Spleen (tissue), 11 donors: ENCODE data around the gene SF3B1. TPM values are rescaled to one million over a fixed set of nuclear protein-coding genes. Genes with fewer than 3 reads are reported as not detected.
A peak's percentile ranks its signal among the peaks of the same experiment; 100 is the strongest.

Experiments used
- DNase-seq: peaks from one replicate; pipeline ENCODE4 v3.0.0-alpha.2; 2020
- H3K27ac ChIP-seq, 8 donors: fragments of 200-600 bp; sonication (generic) in 7 of 8; 1 replicate in 4 of 8; 2 replicates in 4 of 8; pipeline versions ENCODE4 v1.5.0 to v1.8.0; 2016 to 2021; ENCODE audit warnings: inconsistent platforms in 4 of 8, mild to moderate bottlenecking in 4 of 8, moderate library complexity in 1 of 8
- H3K27me3 ChIP-seq, 7 donors: fragments of 200-600 bp; sonication (generic) in 6 of 7; replicated peaks in 1 of 7; 1 replicate in 4 of 7; 2 replicates in 3 of 7; pipeline versions ENCODE4 v1.5.0 to v1.8.0; 2016 to 2021; ENCODE audit warnings: inconsistent platforms in 3 of 7, mild to moderate bottlenecking in 1 of 7
- H3K36me3 ChIP-seq, 6 donors: fragments of 200-600 bp; sonication (generic) in 5 of 6; 1 replicate in 4 of 6; 2 replicates in 2 of 6; pipeline versions ENCODE4 v1.5.0 to v1.8.0; 2016 to 2021; ENCODE audit warnings: inconsistent platforms in 2 of 6
- H3K4me1 ChIP-seq, 6 donors: fragments of 200-600 bp; sonication (generic) in 5 of 6; 1 replicate in 3 of 6; 2 replicates in 3 of 6; pipeline versions ENCODE4 v1.5.0 to v1.8.0; 2016 to 2021; ENCODE audit warnings: inconsistent platforms in 3 of 6
- H3K4me3 ChIP-seq, 8 donors: fragments of 200-600 bp; sonication (generic) in 7 of 8; 1 replicate in 4 of 8; 2 replicates in 4 of 8; pipeline versions ENCODE4 v1.5.0 to v1.8.0; 2016 to 2021; ENCODE audit warnings: inconsistent platforms in 4 of 8, mild to moderate bottlenecking in 4 of 8, moderate library complexity in 2 of 8
- H3K9me3 ChIP-seq, 8 donors: fragments of 200-600 bp; sonication (generic) in 7 of 8; 1 replicate in 4 of 8; 2 replicates in 4 of 8; pipeline versions ENCODE4 v1.5.0 to v1.8.0; 2016 to 2021; ENCODE audit warnings: inconsistent platforms in 4 of 8
- POLR2A ChIP-seq, 3 donors: fragments of 450-650 bp; IDR thresholded peaks; one replicate each; pipeline ENCODE4 v1.5.1; 2017; ENCODE audit warnings: antibody characterized with exemption in 3 of 3, mild to moderate bottlenecking in 1 of 3
- POLR2AphosphoS5 ChIP-seq, 3 donors: sonication (generic); formaldehyde crosslinking; IDR thresholded peaks; one replicate each; pipeline ENCODE4 v1.5.1; 2017; ENCODE audit warnings: antibody characterized with exemption in 3 of 3
- WGBS, 5 donors: extraction: QIAGEN DNeasy Blood & Tissue Kit in 3 of 5; methylation state at CpG; one replicate each; pipeline versions ENCODE4 v1.1.5 to v1.1.7; 2013 to 2018; 5-methylcytosine and 5-hydroxymethylcytosine counted together
- intact Hi-C: fragments of 100-400 bp; cut with DNase I; formaldehyde crosslinking; loops from one replicate; pipeline ENCODE4 v1.15.0; 2023; ENCODE audit warnings: low total_unique reads
- polyA plus RNA-seq, 3 donors: library from polyadenylated mRNA; stranded (reverse); fragments of 200-250 nt; gene quantifications; one replicate each; pipeline ENCODE4 v1.2.1, GENCODE V29; 2013
- total RNA-seq, 7 donors: library from RNA; depleted of rRNA in 3 of 7; stranded (reverse); fragments of >200 nt in 3 of 7; fragmentation: NEBNext Ultra II Directional in 4 of 7; extraction: Animal tissue kit (Norgen Biotek cat#: 25700) in 4 of 7; gene quantifications; one replicate each; pipeline versions ENCODE4 v1.1.0 to v1.2.1, GENCODE V29; 2016 to 2021
- TF ChIP-seq, protein P1 (sequence below), 11 experiments: fragments of 200-600 bp in 7 of 11; fragments of 450-650 bp in 4 of 11; sonication (generic) in 4 of 11; IDR thresholded peaks in 8 of 11; conservative IDR thresholded peaks in 3 of 11; 1 replicate in 7 of 11; 2 replicates in 4 of 11; pipeline versions ENCODE4 v1.4.0 to v1.8.0; 2016 to 2021; ENCODE audit warnings: antibody characterized with exemption in 11 of 11, inconsistent platforms in 4 of 11, mild to moderate bottlenecking in 1 of 11
- donor health status: healthy with polysubstance abuse.
- donor health status: DM: no; HTN: no; CAD: no; lungs with moderate emphysema.
- donor health status: DM: no; HTN: no; CAD: no.
- donor health status: Bipolar disorder and iron deficiency.
- donor health status: healthy.
- donor health status: DM: no; HTN: no; CAD: no.
- donor health status: DM: yes; HTN: yes; CAD: no.

Gene SF3B1
- total and polyA plus RNA-seq, 10 donors: 256 to 1,150 (median 343) TPM

DNA sequence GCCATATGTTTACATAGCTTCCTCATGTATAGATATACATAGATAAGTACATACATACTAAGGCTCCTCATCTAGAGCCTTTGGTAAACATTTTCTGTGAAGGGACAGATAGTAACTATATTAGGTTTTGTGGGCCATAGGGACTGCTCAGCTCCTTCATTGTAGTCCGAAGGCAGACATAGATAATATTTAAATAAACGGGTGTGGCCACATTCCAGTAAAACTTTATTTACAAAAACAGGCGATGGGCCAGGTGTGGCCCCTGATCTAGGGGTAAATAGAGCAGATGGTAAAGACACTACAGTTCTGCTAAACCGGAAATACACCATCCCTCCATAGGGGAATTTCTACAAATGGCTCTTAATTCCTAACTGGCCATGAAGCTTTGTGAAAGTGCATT lies 25.8 kb upstream of the SF3B1 start:
- Histone ChIP-seq H3K9me3 (no peaks in the 10 kb centered on the region), H3K4me3 (no peak overlapping the region), H3K27ac (no peak overlapping the region), H3K27me3 (no peaks in the 10 kb centered on the region), H3K4me1 (peaks cover 8 to 57% (median 42%) of the 10 kb centered on the region in 6 donors), H3K36me3 (peaks cover 2 to 78% (median 47%) of the 10 kb centered on the region in 6 donors)
- intact Hi-C loops: no loop called here
- TF ChIP-seq POLR2AphosphoS5 (IDR thresholded peaks at IDR 0.05) (no peak), POLR2A (IDR thresholded peaks at IDR 0.05) (no peak)
- TF ChIP-seq, protein P1, sequence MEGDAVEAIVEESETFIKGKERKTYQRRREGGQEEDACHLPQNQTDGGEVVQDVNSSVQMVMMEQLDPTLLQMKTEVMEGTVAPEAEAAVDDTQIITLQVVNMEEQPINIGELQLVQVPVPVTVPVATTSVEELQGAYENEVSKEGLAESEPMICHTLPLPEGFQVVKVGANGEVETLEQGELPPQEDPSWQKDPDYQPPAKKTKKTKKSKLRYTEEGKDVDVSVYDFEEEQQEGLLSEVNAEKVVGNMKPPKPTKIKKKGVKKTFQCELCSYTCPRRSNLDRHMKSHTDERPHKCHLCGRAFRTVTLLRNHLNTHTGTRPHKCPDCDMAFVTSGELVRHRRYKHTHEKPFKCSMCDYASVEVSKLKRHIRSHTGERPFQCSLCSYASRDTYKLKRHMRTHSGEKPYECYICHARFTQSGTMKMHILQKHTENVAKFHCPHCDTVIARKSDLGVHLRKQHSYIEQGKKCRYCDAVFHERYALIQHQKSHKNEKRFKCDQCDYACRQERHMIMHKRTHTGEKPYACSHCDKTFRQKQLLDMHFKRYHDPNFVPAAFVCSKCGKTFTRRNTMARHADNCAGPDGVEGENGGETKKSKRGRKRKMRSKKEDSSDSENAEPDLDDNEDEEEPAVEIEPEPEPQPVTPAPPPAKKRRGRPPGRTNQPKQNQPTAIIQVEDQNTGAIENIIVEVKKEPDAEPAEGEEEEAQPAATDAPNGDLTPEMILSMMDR (IDR thresholded peaks at IDR 0.05 in 8 of 11, conservative IDR thresholded peaks at IDR 0.05 in 3 of 11): no peak
- WGBS, 5 donors: 89 to 97% (median 92%) methylated on average over 4 of the region's 4 CpGs
- DNase-seq: no peak

DNA sequence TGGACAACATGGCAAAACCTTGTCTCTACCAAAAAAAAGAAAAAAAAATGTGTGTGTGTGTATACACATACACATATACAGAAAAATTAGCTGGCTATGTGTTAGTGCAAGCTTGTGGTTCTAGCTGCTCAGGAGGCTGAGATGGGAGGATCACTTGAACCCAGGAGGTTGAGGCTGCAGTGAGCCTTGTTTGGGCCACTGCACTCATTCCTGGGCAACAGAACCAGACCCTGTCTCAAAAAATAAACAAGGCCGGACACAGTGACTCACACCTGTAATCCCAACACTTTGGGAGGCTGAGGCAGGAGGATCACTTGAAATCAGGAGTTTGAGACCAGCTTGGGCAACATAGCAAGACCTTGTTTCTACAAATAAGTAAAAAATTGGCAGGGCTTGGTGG lies 20.6 kb upstream of the SF3B1 start:
- Histone ChIP-seq H3K27me3 (no peaks in the 10 kb centered on the region), H3K9me3 (no peaks in the 10 kb centered on the region), H3K4me3 (peak overlapping the region in 1 of 8 donors; percentile 72), H3K36me3 (peaks cover 0 to 32% (median 11%) of the 10 kb centered on the region in 6 donors), H3K4me1 (peaks cover 18 to 70% (median 61%) of the 10 kb centered on the region in 6 donors), H3K27ac (peak overlapping the region in 1 of 8 donors; percentile 99)
- WGBS, 5 donors: 90 to 100% (median 100%) methylated on average over 1 of the region's 1 CpG
- DNase-seq: no peak
- TF ChIP-seq, protein P1 (IDR thresholded peaks at IDR 0.05 in 8 of 11, conservative IDR thresholded peaks at IDR 0.05 in 3 of 11): no peak
- TF ChIP-seq POLR2AphosphoS5 (IDR thresholded peaks at IDR 0.05): no peak
- TF ChIP-seq POLR2A (IDR thresholded peaks at IDR 0.05): no peak
- intact Hi-C loops: loop anchor here (10.0 kb wide), 1 partner anchor 59 kb away; the partner anchor contains the start of gene MOB4

DNA sequence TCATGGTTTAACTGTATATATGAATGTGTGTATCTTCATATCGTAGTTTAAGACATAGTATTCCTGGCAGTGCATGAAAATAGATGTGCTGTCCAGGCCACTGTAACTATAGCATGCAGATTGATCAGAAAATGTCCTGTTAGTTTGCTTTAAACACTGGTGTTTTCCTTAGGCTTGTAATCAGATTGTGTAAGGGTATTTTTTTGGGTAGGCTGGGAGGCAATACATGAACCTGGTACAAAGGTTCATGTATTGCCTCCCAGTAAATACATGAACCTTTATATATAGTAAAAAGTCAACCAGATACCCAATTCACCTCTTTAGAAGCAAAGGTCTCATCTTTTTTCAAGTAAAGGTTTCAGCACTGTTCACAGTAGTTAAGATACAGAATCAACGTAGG lies 20.1 kb upstream of the SF3B1 start:
- Histone ChIP-seq H3K9me3 (no peaks in the 10 kb centered on the region), H3K27ac (peak overlapping the region in 4 of 8 donors; percentile 98 to 99 (median 99)), H3K4me3 (peak overlapping the region in 6 of 8 donors; percentile 63 to 89 (median 74)), H3K36me3 (peaks cover 0 to 27% (median 6%) of the 10 kb centered on the region in 6 donors), H3K4me1 (peaks cover 18 to 68% (median 60%) of the 10 kb centered on the region in 6 donors), H3K27me3 (no peaks in the 10 kb centered on the region)
- DNase-seq: no peak
- WGBS, 5 donors: 83 to 94% (median 87%) methylated on average over 2 of the region's 2 CpGs
- TF ChIP-seq, protein P1 (IDR thresholded peaks at IDR 0.05 in 8 of 11, conservative IDR thresholded peaks at IDR 0.05 in 3 of 11): no peak
- TF ChIP-seq POLR2A (IDR thresholded peaks at IDR 0.05): no peak
- no peak for TF ChIP-seq POLR2AphosphoS5 (IDR thresholded peaks at IDR 0.05)
- intact Hi-C loops: loop anchor here (10.0 kb wide), 1 partner anchor 60 kb away; the partner anchor contains the start of gene MOB4

DNA sequence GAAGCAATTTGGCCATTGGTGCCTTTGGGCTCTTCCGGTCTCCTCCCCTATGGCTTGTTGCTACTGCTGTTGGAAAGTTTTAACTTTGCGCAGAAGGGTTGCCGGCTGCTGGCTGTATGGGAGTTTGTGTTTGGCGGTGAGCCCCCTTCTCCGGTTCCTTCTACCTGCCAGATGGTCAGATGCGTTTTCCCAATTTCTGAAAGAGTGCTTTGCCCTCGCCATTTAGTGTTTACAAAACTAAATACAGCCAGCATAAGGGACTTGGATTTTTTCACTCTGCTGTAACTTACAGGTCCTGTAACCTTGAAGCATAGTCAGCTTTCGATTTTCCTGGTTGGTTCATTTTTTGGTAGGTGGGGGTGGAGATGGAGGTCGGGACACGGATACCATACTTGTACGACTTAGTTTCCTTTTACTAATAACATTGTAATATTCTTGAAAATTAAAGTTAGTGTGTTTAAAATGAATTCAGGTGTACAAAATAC lies 19.1 kb upstream of the SF3B1 start:
- intact Hi-C loops: loop anchor here (10.0 kb wide), 1 partner anchor 61 kb away; the partner anchor contains the start of gene MOB4
- H3K4me3 ChIP-seq: peak overlapping the region; percentile 55 to 89 (median 74)
- H3K4me1 ChIP-seq: peaks cover 14 to 58% (median 52%) of the 10 kb centered on the region in 6 donors
- 0 to 1% (median 1%) methylated on average over 11 of the region's 11 CpGs for WGBS, 5 donors
- H3K27ac ChIP-seq: peak overlapping the region; percentile 95 to 99 (median 98)
- no peaks in the 10 kb centered on the region for H3K9me3 ChIP-seq
- DNase-seq: no peak
- TF ChIP-seq POLR2AphosphoS5 (IDR thresholded peaks at IDR 0.05): no peak
- TF ChIP-seq POLR2A (IDR thresholded peaks at IDR 0.05): peak in 1 of 3 donors; percentile 18
- TF ChIP-seq, protein P1 (IDR thresholded peaks at IDR 0.05 in 8 of 11, conservative IDR thresholded peaks at IDR 0.05 in 3 of 11): no peak
- H3K27me3 ChIP-seq: no peaks in the 10 kb centered on the region
- H3K36me3 ChIP-seq: peaks cover 0 to 17% (median 0%) of the 10 kb centered on the region in 6 donors
